HCT116 (cell line): Measurements from ENCODE around the gene BSCL2. TPM values are rescaled to one million over a fixed set of nuclear protein-coding genes. Genes with fewer than 3 reads are reported as not detected.

Experiments
- ATAC-seq: fragments of 200-7000 bp; cut with Tn5 transposase; 2 replicates; pipeline ENCODE4 v1.9.1; 2020; ENCODE audit warnings: mild to moderate bottlenecking, moderate library complexity
- BruUV-seq: library from RNA; stranded (reverse); fragments of 400-500 nt; replicated peaks from 2 replicates; lab custom pipeline; 2021; lab: Mats Ljungman, UMichigan
- CTCF ChIA-PET: fragments of 300-600 bp; sonication (Branson Sonifier 250); formaldehyde crosslinking; loops from one replicate; lab custom pipeline; 2021; ENCODE audit warnings: antibody characterized with exemption; lab: Charles Lee
- POLR2A ChIA-PET: fragments of 300-600, 350-600 bp; sonication (Branson Sonifier 250); formaldehyde crosslinking; loops from one replicate; lab custom pipeline; 2021; ENCODE audit warnings: antibody characterized with exemption; lab: Charles Lee
- RAD21 ChIA-PET, 2 experiments: fragments of 300-600 bp; sonication (Branson Sonifier 250); formaldehyde crosslinking; loops; one replicate each; lab custom pipeline; 2023; ENCODE audit warnings: low total read pairs in 2 of 2; ENCODE audit not compliant: uncharacterized antibody in 2 of 2, unreplicated experiment in 2 of 2, low non-redundant PET in 1 of 2; lab: Charles Lee
- DNase-seq: peaks from one replicate; pipeline ENCODE4 v3.0.0-alpha.2; 2010; ENCODE audit warnings: low read depth, low spot score
- H2AFZ ChIP-seq: fragments of 200-600 bp; shearing (Covaris generic), sonication (generic); 2 replicates; pipeline ENCODE4 v1.6.1; 2017; ENCODE audit warnings: low read depth, mixed run types, mixed read lengths, antibody characterized with exemption, low read length; ENCODE audit not compliant: poor library complexity, severe bottlenecking
- H3K27ac ChIP-seq: 2 replicates; pipeline ENCODE4 v1.5.1; 2012; ENCODE audit warnings: low read depth, low read length
- H3K27me3 ChIP-seq: fragments of 200-600 bp; sonication (generic); 2 replicates; pipeline ENCODE4 v1.6.1; 2016; ENCODE audit warnings: mixed run types, low read length, mixed read lengths; ENCODE audit not compliant: insufficient read depth
- H3K36me3 ChIP-seq, 2 experiments: fragments of 200-500 bp in 1 of 2; fragments of 200-600 bp in 1 of 2; sonication (Bioruptor generic) in 1 of 2; sonication (generic) in 1 of 2; 2 replicates each; pipeline versions ENCODE4 v1.5.1 to v1.6.1; 2014 to 2016; ENCODE audit warnings: low read length in 2 of 2, inconsistent platforms in 1 of 2, mixed read lengths in 1 of 2, mixed run types in 1 of 2; ENCODE audit not compliant: insufficient read depth in 2 of 2, control insufficient read depth in 1 of 2
- H3K4me1 ChIP-seq, 2 experiments: fragments of 200-600 bp in 1 of 2; sonication (generic) in 1 of 2; 2 replicates each; pipeline versions ENCODE4 v1.5.1 to v1.6.1; 2012 to 2017; ENCODE audit warnings: low read length in 2 of 2, inconsistent platforms in 1 of 2, mild to moderate bottlenecking in 1 of 2, mixed read lengths in 1 of 2, mixed run types in 1 of 2, moderate library complexity in 1 of 2; ENCODE audit not compliant: insufficient read depth in 2 of 2, control insufficient read depth in 1 of 2
- H3K4me2 ChIP-seq: fragments of 200-600 bp; sonication (generic); 2 replicates; pipeline ENCODE4 v1.6.1; 2017; ENCODE audit warnings: mixed run types, low read length, mixed read lengths
- H3K4me3 ChIP-seq, 2 experiments: fragments of 200-600 bp in 1 of 2; sonication (generic) in 1 of 2; replicated peaks in 1 of 2; 2 replicates each; pipeline ENCODE4 v1.5.1; 2011 to 2016; ENCODE audit warnings: low read length in 2 of 2, control low read depth in 1 of 2, low read depth in 1 of 2, mild to moderate bottlenecking in 1 of 2, mixed read lengths in 1 of 2, mixed run types in 1 of 2
- H3K79me2 ChIP-seq: fragments of 200-600 bp; sonication (generic); 2 replicates; pipeline ENCODE4 v1.6.1; 2017; ENCODE audit warnings: mild to moderate bottlenecking, mixed run types, low read length, moderate library complexity, mixed read lengths; ENCODE audit not compliant: insufficient read depth
- H3K9ac ChIP-seq: fragments of 200-600 bp; sonication (generic); 2 replicates; pipeline ENCODE4 v1.6.1; 2016; ENCODE audit warnings: low read length, mixed read lengths
- H3K9me2 ChIP-seq: fragments of 200-600 bp; sonication (generic), shearing (Covaris generic); 2 replicates; pipeline ENCODE4 v1.6.1; 2017; ENCODE audit warnings: mixed run types, mild to moderate bottlenecking, moderate library complexity; ENCODE audit not compliant: insufficient read depth
- H3K9me3 ChIP-seq, 2 experiments: fragments of 200-500 bp in 1 of 2; fragments of 200-600 bp in 1 of 2; sonication (Bioruptor generic) in 1 of 2; sonication (generic) in 1 of 2; 2 replicates each; pipeline ENCODE4 v1.6.1; 2014 to 2017; ENCODE audit warnings: low read length in 2 of 2, mixed read lengths in 2 of 2, inconsistent platforms in 1 of 2, low read depth in 1 of 2, mild to moderate bottlenecking in 1 of 2, mixed run types in 1 of 2, moderate library complexity in 1 of 2; ENCODE audit not compliant: control insufficient read depth in 1 of 2, insufficient read depth in 1 of 2
- H4K20me1 ChIP-seq: fragments of 200-600 bp; sonication (generic), shearing (Covaris generic); 2 replicates; pipeline ENCODE4 v1.6.1; 2017; ENCODE audit warnings: mixed run types, mild to moderate bottlenecking, moderate library complexity; ENCODE audit not compliant: insufficient read depth
- CEBPB ChIP-seq: IDR thresholded peaks from 2 replicates; pipeline ENCODE4 v1.6.1; 2012; ENCODE audit warnings: low read depth
- CTCF ChIP-seq, 3 experiments: fragments of 200-600 bp in 1 of 3; sonication (generic) in 1 of 3; IDR thresholded peaks in 2 of 3; conservative IDR thresholded peaks in 1 of 3; 2 replicates each; pipeline ENCODE4 v1.5.1; 2012 to 2017; ENCODE audit warnings: low read depth in 2 of 3, low read length in 2 of 3, antibody characterized with exemption in 1 of 3, borderline replicate concordance in 1 of 3, control low read depth in 1 of 3, mild to moderate bottlenecking in 1 of 3, mixed read lengths in 1 of 3, mixed run types in 1 of 3, moderate library complexity in 1 of 3; ENCODE audit not compliant: insufficient read depth in 1 of 3
- ELF1 ChIP-seq: IDR thresholded peaks from 2 replicates; pipeline ENCODE4 v1.6.1; 2012; ENCODE audit warnings: low read depth, borderline replicate concordance
- EZH2 ChIP-seq: fragments of 200-600 bp; sonication (generic); IDR thresholded peaks from 2 replicates; pipeline ENCODE4 v1.6.1; 2017; ENCODE audit warnings: antibody characterized with exemption, mixed run types
- FOSL1 ChIP-seq: IDR thresholded peaks from 2 replicates; pipeline ENCODE4 v1.6.1; 2012; ENCODE audit warnings: low read depth
- JUND ChIP-seq: IDR thresholded peaks from 2 replicates; pipeline ENCODE4 v1.6.1; 2012
- POLR2A ChIP-seq: IDR thresholded peaks from 2 replicates; pipeline ENCODE4 v1.7.0; 2011; ENCODE audit warnings: borderline replicate concordance; ENCODE audit not compliant: insufficient read depth, insufficient read length; ENCODE audit errors: extremely low read depth
- RAD21 ChIP-seq: IDR thresholded peaks from 2 replicates; pipeline ENCODE4 v1.6.1; 2012; ENCODE audit warnings: low read depth, mild to moderate bottlenecking
- REST ChIP-seq: IDR thresholded peaks from 2 replicates; pipeline ENCODE4 v1.6.1; 2012; ENCODE audit warnings: low read depth
- SIN3A ChIP-seq: IDR thresholded peaks from 2 replicates; pipeline ENCODE4 v1.6.1; 2012; ENCODE audit warnings: low read depth
- SP1 ChIP-seq: IDR thresholded peaks from 2 replicates; pipeline ENCODE4 v1.6.1; 2012; ENCODE audit warnings: low read depth
- SRF ChIP-seq: IDR thresholded peaks from 2 replicates; pipeline ENCODE4 v1.6.1; 2012; ENCODE audit warnings: low read depth
- TCF7L2 ChIP-seq: IDR thresholded peaks from 2 replicates; pipeline ENCODE4 v1.7.0; 2011; ENCODE audit warnings: borderline replicate concordance, inconsistent platforms; ENCODE audit not compliant: insufficient read depth, insufficient read length; ENCODE audit errors: extremely low read depth
- ZNF274 ChIP-seq: fragments of 200-500 bp; sonication (Bioruptor generic); IDR thresholded peaks from 2 replicates; pipeline ENCODE4 v1.6.1; 2014; ENCODE audit warnings: mild to moderate bottlenecking, low read depth, low read length, inconsistent platforms
- intact Hi-C: fragments of 100-400 bp; cut with micrococcal nuclease; formaldehyde crosslinking; loops from 2 replicates; pipeline ENCODE4 v1.10.0; 2022
- total RNA-seq: library from RNA; stranded (reverse); gene quantifications from one replicate; pipeline ENCODE4 v1.2.1, GENCODE V29; 2021; ENCODE audit not compliant: unreplicated experiment
- TF ChIP-seq, protein P1 (sequence below): IDR thresholded peaks from 2 replicates; pipeline ENCODE4 v1.6.1; 2011; ENCODE audit warnings: mild to moderate bottlenecking, low read length, moderate library complexity; ENCODE audit not compliant: insufficient replicate concordance; ENCODE audit errors: extremely low read depth
- TF ChIP-seq, protein P2 (sequence below): IDR thresholded peaks from 2 replicates; pipeline ENCODE4 v1.6.1; 2012

The BSCL2 gene
- total RNA-seq, 1 experiment from 2014 or later: 62.0 TPM

DNA sequence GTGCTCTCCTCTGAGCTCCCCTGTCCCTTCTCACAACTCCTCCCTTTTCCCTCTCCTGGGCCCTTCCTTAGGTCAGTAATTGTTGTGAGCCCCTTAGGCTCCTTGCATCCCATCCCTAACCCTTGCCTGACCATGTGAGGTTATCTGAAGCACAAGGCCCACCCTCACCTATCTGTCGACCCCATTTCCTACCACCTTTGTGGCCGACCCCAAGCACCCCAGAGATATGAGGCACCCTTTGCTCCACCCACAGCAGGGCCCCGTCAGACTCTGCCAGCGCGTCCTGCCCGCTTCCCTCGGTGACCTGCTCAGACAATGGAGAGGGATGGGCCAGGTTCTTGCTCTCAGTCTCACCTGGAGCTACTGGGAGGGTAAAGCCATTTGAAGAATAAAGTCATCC, 1.6 kb upstream of the BSCL2 start:
- Histone ChIP-seq H4K20me1 (no peaks in the 10 kb centered on the region), H3K4me2 (no peak overlapping the region), H3K9me3 (no peaks in the 10 kb centered on the region), H3K9me2 (no peaks in the 10 kb centered on the region), H3K79me2 (peaks cover 20% of the 10 kb centered on the region), H3K27me3 (no peaks in the 10 kb centered on the region), H3K4me3 (no peak overlapping the region), H3K27ac (no peak overlapping the region), H3K36me3 (peaks cover 18 to 40% of the 10 kb centered on the region in 2 experiments), H3K4me1 (peaks cover 5 to 20% of the 10 kb centered on the region in 2 experiments), H3K9ac (no peak overlapping the region), H2AFZ (no peak overlapping the region)
- TF ChIP-seq ELF1 (no peak), POLR2A (no peak), CEBPB (no peak), CTCF (IDR thresholded peaks at IDR 0.05 in 2 of 3, conservative IDR thresholded peaks at IDR 0.05 in 1 of 3; ENCODE audit: borderline replicate concordance in 1 of 3, insufficient read depth in 1 of 3, low read depth in 2 of 3, low read length in 2 of 3) (no peak), REST (no peak), SP1 (no peak), SIN3A (no peak), SRF (no peak), TCF7L2 (no peak), RAD21 (no peak), JUND (no peak), ZNF274 (no peak), FOSL1 (no peak), EZH2 (no peak)
- TF ChIP-seq, protein P1, sequence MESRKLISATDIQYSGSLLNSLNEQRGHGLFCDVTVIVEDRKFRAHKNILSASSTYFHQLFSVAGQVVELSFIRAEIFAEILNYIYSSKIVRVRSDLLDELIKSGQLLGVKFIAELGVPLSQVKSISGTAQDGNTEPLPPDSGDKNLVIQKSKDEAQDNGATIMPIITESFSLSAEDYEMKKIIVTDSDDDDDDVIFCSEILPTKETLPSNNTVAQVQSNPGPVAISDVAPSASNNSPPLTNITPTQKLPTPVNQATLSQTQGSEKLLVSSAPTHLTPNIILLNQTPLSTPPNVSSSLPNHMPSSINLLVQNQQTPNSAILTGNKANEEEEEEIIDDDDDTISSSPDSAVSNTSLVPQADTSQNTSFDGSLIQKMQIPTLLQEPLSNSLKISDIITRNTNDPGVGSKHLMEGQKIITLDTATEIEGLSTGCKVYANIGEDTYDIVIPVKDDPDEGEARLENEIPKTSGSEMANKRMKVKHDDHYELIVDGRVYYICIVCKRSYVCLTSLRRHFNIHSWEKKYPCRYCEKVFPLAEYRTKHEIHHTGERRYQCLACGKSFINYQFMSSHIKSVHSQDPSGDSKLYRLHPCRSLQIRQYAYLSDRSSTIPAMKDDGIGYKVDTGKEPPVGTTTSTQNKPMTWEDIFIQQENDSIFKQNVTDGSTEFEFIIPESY: no peak
- TF ChIP-seq, protein P2, sequence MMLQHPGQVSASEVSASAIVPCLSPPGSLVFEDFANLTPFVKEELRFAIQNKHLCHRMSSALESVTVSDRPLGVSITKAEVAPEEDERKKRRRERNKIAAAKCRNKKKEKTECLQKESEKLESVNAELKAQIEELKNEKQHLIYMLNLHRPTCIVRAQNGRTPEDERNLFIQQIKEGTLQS: no peak
- intact Hi-C loops: no loop called here
- no peak for ATAC-seq
- RAD21 ChIA-PET: no interaction called here
- BruUV-seq: no TSS peak
- no peak for DNase-seq
- POLR2A ChIA-PET: interaction anchor here (0.9 kb wide), 1 partner anchor 40 kb away, joined by 3 read pairs; no protein-coding TSS in a partner anchor
- CTCF ChIA-PET: no interaction called here
